Kidney epithelial cell (primary cell): Measurements from ENCODE around the gene ALKBH5. TPM values are rescaled to one million over a fixed set of nuclear protein-coding genes. Genes with fewer than 3 reads are reported as not detected.

Source experiments
- DNase-seq: peaks from one replicate; pipeline ENCODE4 v3.0.0-alpha.2; 2010; ENCODE audit warnings: low read depth
- H3K27me3 ChIP-seq: 2 replicates; pipeline ENCODE4 v1.6.0; 2011; ENCODE audit warnings: low read length; ENCODE audit not compliant: control insufficient read depth, insufficient read depth
- H3K36me3 ChIP-seq: 2 replicates; pipeline ENCODE4 v1.5.1; 2011; ENCODE audit warnings: low read length; ENCODE audit not compliant: control insufficient read depth, insufficient read depth
- H3K4me3 ChIP-seq: 2 replicates; pipeline ENCODE4 v1.5.1; 2011; ENCODE audit warnings: low read depth, mild to moderate bottlenecking, control low read depth, low read length
- total RNA-seq: library from RNA; depleted of rRNA; stranded (reverse); fragments of >200 nt; gene quantifications from 2 replicates; pipeline ENCODE4 v1.2.3, GENCODE V29; 2015
- TF ChIP-seq, protein P1 (sequence below): IDR thresholded peaks from 2 replicates; pipeline ENCODE4 v1.5.1; 2011; ENCODE audit warnings: mild to moderate bottlenecking, moderate library complexity, low read length, control low read depth, inconsistent platforms; ENCODE audit not compliant: insufficient read depth, poor library complexity, severe bottlenecking

Gene ALKBH5
- total RNA-seq, 1 donor from 2014 or later = 103 TPM

DNA sequence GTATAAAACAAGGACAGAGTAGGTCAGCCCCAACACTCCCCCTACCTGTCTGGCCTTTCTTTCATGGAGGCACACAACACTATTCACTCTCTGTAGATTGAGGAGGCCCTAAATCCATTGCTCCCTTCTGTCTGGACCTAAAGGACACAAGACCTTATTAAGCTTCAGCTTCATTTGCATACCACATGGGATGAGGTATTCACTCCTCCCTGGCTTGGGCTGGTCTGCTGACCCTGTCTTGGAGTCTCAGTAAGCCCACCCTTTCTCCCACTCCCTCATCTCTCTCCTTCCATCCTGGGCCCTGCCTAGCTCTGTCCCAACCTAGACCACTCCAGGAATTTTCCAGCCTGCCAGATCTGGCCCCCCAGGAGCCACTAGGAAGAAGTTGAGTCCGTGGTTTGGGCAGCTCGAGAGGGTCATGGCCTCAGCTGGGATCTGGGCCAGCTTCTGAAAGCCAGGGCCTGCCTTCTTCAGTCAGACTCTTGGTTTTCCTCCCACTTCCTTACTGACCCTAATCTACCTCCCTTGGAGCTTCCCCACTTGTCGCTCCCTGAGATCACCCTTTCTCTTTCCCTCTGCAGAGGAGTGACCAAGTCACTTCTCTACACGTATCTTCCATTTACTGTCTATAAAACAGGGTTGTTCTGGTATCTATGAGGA is 35.3 kb downstream of the ALKBH5 start:
- TF ChIP-seq, protein P1, sequence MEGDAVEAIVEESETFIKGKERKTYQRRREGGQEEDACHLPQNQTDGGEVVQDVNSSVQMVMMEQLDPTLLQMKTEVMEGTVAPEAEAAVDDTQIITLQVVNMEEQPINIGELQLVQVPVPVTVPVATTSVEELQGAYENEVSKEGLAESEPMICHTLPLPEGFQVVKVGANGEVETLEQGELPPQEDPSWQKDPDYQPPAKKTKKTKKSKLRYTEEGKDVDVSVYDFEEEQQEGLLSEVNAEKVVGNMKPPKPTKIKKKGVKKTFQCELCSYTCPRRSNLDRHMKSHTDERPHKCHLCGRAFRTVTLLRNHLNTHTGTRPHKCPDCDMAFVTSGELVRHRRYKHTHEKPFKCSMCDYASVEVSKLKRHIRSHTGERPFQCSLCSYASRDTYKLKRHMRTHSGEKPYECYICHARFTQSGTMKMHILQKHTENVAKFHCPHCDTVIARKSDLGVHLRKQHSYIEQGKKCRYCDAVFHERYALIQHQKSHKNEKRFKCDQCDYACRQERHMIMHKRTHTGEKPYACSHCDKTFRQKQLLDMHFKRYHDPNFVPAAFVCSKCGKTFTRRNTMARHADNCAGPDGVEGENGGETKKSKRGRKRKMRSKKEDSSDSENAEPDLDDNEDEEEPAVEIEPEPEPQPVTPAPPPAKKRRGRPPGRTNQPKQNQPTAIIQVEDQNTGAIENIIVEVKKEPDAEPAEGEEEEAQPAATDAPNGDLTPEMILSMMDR = no peak
- DNase-seq = no peak
- Histone ChIP-seq H3K4me3 (no peak overlapping the region), H3K27me3 (no peaks in the 10 kb centered on the region), H3K36me3 (no peaks in the 10 kb centered on the region)

DNA sequence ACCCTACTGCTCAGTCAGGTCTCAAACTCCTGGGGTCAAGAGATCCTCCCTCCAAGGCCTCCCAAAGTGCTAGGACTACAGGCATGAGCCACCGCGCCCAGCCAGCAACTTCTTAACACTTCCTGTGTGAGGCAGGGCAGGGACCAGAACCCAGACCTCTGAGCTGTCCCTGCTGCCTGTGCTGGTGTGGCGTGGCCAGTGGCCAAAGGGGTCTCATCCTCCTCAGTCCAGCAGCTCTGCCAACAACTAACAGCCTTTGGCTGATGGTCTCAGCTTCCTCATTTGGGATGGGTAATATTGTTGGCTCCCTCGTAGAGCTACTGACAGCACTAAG is 40.4 kb downstream of the ALKBH5 start:
- Histone ChIP-seq H3K36me3 (no peaks in the 10 kb centered on the region), H3K4me3 (no peak overlapping the region), H3K27me3 (no peaks in the 10 kb centered on the region)
- TF ChIP-seq, protein P1 = no peak
- DNase-seq = no peak

DNA sequence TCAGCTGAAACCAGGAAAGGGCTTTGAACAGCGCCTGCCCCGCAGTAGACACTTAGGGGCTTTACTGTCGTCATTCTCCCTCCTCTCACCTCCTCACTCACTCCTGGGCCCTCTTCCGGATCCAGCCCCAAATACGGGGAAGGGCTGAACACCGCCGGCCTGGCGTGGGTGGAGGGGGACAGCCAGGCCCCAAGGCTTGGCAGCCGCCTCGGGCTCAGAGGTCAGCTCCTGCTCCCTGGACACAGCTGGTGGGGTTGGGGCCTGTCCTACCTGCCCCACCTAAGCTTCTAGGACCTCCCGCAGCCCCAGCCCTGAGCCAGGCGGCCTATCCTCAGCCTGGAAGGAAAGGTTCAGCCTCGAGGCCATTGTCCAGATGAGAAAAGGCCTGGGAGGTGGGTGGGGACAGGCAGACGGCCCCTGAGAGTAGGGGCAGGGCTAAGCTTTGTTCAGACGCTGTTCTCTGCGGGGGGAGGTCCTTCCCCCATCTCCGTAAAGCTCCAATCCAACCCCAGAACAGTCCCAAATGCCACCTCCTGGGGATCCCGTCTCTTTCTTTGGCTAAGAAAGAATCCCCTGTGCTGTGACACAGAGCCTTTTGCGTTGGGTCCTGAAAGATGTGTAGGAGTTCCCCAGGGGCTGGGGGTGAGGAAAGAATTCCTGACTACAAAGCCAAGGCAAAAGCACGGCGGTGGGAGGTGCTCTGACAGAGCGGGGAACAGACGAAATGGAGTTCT is 40.9 kb downstream of the ALKBH5 start:
- no peak for DNase-seq
- Histone ChIP-seq H3K4me3 (peak overlapping the region; percentile 7), H3K27me3 (no peaks in the 10 kb centered on the region), H3K36me3 (no peaks in the 10 kb centered on the region)
- TF ChIP-seq, protein P1 = no peak

DNA sequence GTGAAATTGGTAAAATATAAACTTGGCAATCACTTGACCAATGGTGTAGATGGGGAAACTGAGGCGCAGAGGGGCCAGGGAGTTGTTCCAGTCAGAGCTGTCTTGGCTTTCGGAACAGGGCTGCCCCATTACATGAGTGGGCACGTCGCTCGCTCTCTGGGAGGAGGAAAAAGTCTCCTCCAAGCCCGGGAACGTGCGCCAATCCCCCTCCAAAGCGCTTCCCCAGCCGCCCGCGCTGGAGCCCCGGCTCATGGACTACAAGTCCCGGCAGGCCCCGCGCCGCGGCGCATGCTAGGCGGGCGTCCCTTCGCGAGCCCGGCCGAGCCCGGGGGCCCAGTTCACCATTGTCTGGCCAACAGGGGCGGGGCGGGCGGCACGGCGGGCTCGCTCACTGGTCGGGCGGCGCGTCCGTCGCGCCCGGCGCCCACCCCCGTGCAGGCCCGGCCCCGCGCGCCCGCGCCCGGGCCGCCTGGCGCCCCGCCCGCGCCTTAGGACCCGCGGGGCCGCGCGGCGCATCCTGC is 41.6 kb downstream of the ALKBH5 start, which contains the start of gene LLGL1:
Gene LLGL1 (plus strand): TSS at position 515 of the 521 bp plus-strand sequence. CDS start 48 bp downstream, outside the sequence.
- Histone ChIP-seq H3K27me3 (no peaks in the 10 kb centered on the region), H3K36me3 (no peaks in the 10 kb centered on the region)
- peak; percentile 56 for DNase-seq

DNA sequence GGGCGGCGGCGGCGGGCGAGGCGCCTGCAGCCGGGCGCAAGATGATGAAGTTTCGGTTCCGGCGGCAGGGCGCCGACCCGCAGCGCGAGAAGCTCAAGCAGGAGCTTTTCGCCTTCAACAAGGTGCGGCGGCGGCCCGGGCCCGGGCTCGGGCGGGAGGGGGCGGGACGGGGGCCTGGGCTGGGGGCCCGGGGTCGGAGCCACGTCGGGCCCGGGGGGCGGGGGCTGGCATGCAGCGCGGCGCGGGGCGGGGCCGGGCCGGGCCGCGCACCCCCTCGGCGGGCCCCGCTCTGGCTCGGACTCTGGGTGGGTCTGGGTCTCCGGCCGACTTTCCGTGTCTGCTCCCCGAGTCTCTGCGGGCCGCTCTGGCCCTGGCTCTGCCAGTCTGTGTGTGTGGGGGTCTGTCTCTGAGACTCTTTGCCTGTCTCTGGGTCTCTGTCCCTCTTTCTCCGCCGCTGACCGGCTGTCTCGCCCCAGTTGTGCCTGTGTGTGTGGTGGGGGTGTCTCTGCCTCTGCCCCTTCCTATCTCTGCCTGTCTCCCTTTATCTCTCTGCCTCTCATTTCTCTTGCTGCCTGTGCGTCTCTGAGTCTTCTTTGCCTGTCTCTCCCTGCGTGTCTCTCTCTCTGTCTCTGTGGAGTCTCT is 42.1 kb downstream of the ALKBH5 start:
- Histone ChIP-seq H3K4me3 (peak overlapping the region; percentile 68), H3K27me3 (no peaks in the 10 kb centered on the region), H3K36me3 (no peaks in the 10 kb centered on the region)
- no peak for DNase-seq
- TF ChIP-seq, protein P1 = no peak

More for the DNA sequence above, 41.6 kb downstream of the ALKBH5 start, which contains the start of gene LLGL1:
- TF ChIP-seq, protein P1 = no peak
- H3K4me3 ChIP-seq = peak within 1 kb of the TSS; percentile 68
